ENCODE measurements around the gene COL25A1.
A peak's percentile ranks its signal among the peaks of the same experiment; 100 is the strongest.

The COL25A1 gene

GRCh38 chr4:109303140-109303496 lies 660 bp upstream of the COL25A1 start:
- TF ChIP-seq CTCF (IDR thresholded peaks at IDR 0.05; ENCODE audit: low read depth, low read length): no peak
- peak overlapping the region; percentile 29 for H3K4me3 ChIP-seq (ENCODE audit: low read depth, low read length)

- H3K4me3 ChIP-seq (ENCODE audit: low read depth, low read length): peak overlapping the region; percentile 29
- TF ChIP-seq CTCF (IDR thresholded peaks at IDR 0.05; ENCODE audit: low read depth, low read length): no peak
Observed at GRCh38 chr4:109301651-109302360, 652 bp downstream of the COL25A1 start.

- TF ChIP-seq CTCF (IDR thresholded peaks at IDR 0.05; ENCODE audit: low read depth, low read length): peak; percentile 46; the same call in 1 of the 2 replicates
Observed at GRCh38 chr4:109298279-109299010, 4.0 kb downstream of the COL25A1 start.

GRCh38 chr4:109296527-109296926 lies 5.9 kb downstream of the COL25A1 start:
- no peak for TF ChIP-seq CTCF (IDR thresholded peaks at IDR 0.05; ENCODE audit: low read depth, low read length)

More at GRCh38 chr4:109298279-109299010, 4.0 kb downstream of the COL25A1 start:
- no peak overlapping the region for H3K4me3 ChIP-seq (ENCODE audit: low read depth, low read length)

GRCh38 chr4:109295081-109295480 lies 7.4 kb downstream of the COL25A1 start:
- no peak overlapping the region for H3K4me3 ChIP-seq (ENCODE audit: low read depth, low read length)
- TF ChIP-seq CTCF (IDR thresholded peaks at IDR 0.05; ENCODE audit: low read depth, low read length): no peak

More at GRCh38 chr4:109296527-109296926, 5.9 kb downstream of the COL25A1 start:
- no peak overlapping the region for H3K4me3 ChIP-seq (ENCODE audit: low read depth, low read length)

GRCh38 chr4:109294468-109295020 lies 7.9 kb downstream of the COL25A1 start:
- no peak for TF ChIP-seq CTCF (IDR thresholded peaks at IDR 0.05; ENCODE audit: low read depth, low read length)

GRCh38 chr4:109294006-109294405 lies 8.5 kb downstream of the COL25A1 start:
- no peak overlapping the region for H3K4me3 ChIP-seq (ENCODE audit: low read depth, low read length)
- TF ChIP-seq CTCF (IDR thresholded peaks at IDR 0.05; ENCODE audit: low read depth, low read length): 0 out of 2 replicates have a peak, but pooled peaks have one; percentile 10

More at GRCh38 chr4:109294468-109295020, 7.9 kb downstream of the COL25A1 start:
- H3K4me3 ChIP-seq (ENCODE audit: low read depth, low read length): no peak overlapping the region
